Stimulated activated naive CD8-positive, alpha-beta T cell treated with anti-CD3 and anti-CD28 coated beads, Interleukin-15, Interleukin-2, amounts not matched to agents 100 ng/mL and 50 ng/mL, for 24 hours (primary cell): ENCODE results near the gene SCYGR3.
"Not testable (repeated sequence)": the region's sequence is repeated elsewhere in the genome, so short reads cannot be mapped to it uniquely, and the experiment has no call there.

ENCODE experiments used
- H3K27ac Mint-ChIP-seq: one replicate; pipeline ENCODE4 v1.8.0; 2021; ENCODE audit warnings: mild to moderate bottlenecking, mixed read lengths
- H3K27me3 Mint-ChIP-seq: one replicate; pipeline ENCODE4 v1.8.0; 2021; ENCODE audit warnings: mixed read lengths
- H3K36me3 Mint-ChIP-seq: one replicate; pipeline ENCODE4 v1.8.0; 2021; ENCODE audit warnings: low read depth, mixed read lengths
- H3K4me1 Mint-ChIP-seq: one replicate; pipeline ENCODE4 v1.8.0; 2021; ENCODE audit warnings: low read depth, mixed read lengths
- H3K4me3 Mint-ChIP-seq: one replicate; pipeline ENCODE4 v1.8.0; 2021; ENCODE audit warnings: mild to moderate bottlenecking, mixed read lengths
- H3K9me3 Mint-ChIP-seq: one replicate; pipeline ENCODE4 v1.8.0; 2021; ENCODE audit warnings: mixed read lengths

Gene SCYGR3

DNA sequence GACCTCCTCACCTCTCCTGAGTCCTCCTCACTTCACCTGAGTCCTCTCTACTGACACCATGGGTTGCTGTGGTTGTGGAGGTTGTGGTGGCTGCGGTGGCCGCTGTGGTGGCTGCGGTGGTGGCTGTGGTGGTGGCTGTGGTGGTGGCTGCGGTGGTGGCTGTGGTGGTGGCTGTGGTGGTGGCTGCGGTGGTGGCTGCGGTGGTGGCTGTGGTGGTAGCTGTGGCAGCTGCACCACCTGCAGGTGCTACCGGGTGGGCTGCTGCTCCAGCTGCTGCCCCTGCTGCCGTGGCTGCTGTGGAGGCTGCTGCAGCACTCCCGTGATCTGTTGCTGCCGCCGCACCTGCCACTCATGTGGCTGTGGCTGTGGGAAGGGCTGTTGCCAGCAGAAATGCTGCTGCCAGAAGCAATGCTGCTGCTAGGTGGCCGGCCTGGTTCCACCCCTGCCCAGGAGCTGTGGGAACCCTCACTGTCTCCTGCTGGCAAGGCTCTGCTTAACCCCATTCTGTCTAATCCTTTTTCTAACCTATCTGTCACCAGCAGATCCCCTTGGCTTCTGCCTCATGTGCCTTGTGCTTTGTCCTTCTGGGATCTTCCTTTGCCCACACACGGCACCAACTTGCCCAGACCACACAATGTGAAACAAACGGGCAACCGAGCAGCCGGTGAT, 15.7 kb downstream of the SCYGR3 start, which contains the start of gene SCYGR2:
SCYGR2 (plus strand) TSS at position 59 of the 669 bp plus-strand sequence; CDS start at position 59, 0 bp downstream.
- H3K4me1 Mint-ChIP-seq, H3K27ac Mint-ChIP-seq, H3K4me3 Mint-ChIP-seq, H3K9me3 Mint-ChIP-seq, H3K36me3 Mint-ChIP-seq: not testable (repeated sequence)
- H3K27me3 Mint-ChIP-seq, result peaks cover 36% of the 10 kb centered on the region

DNA sequence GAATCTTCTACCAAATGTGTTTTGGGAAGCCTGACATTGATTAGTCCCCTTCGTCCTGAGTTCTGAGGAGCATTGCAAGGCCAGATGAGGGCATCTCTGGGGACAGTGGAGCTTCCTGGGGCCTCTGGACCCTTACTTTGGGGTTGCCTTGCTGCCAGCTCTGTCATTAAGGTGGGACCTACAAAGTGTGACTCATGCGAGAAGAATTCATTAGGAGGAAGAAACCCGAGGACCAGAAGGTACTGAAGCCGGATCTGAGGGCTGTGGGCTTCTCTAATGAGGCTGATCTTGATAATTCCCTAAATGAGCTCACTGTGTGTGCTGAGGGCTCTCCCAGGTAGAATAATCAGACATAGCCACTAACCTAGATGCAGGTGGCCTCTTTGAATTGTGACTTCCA, 16.6 kb downstream of the SCYGR3 start:
- Mint-ChIP-seq H3K36me3 (no peaks in the 10 kb centered on the region), H3K4me1 (no peaks in the 10 kb centered on the region), H3K27me3 (peaks cover 46% of the 10 kb centered on the region), H3K4me3 (no peak overlapping the region), H3K9me3 (no peaks in the 10 kb centered on the region), H3K27ac (no peak overlapping the region)

DNA sequence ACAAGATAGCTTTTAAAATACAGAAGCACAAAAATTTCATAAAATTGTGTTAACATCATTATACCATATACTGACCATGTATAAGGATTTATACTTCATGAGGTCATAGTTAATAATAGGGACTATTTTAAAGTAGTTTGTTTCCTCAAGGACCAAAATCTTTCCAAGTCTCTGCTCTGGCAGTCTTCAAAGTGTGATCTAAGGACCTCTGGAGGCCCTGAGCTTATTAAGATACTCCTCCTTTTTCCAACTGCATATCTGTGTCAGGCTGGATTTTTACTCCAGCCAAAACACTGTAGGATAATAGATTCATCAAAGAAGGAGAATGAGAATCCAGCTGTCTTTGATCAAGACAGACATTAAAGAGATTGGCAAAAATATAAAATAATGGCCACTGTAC, 17.6 kb downstream of the SCYGR3 start:
- no peaks in the 10 kb centered on the region for H3K4me1 Mint-ChIP-seq
- H3K27me3 Mint-ChIP-seq, result peaks cover 48% of the 10 kb centered on the region
- H3K9me3 Mint-ChIP-seq, result no peaks in the 10 kb centered on the region
- no peaks in the 10 kb centered on the region for H3K36me3 Mint-ChIP-seq
- H3K4me3 Mint-ChIP-seq, result no peak overlapping the region
- H3K27ac Mint-ChIP-seq, result no peak overlapping the region

DNA sequence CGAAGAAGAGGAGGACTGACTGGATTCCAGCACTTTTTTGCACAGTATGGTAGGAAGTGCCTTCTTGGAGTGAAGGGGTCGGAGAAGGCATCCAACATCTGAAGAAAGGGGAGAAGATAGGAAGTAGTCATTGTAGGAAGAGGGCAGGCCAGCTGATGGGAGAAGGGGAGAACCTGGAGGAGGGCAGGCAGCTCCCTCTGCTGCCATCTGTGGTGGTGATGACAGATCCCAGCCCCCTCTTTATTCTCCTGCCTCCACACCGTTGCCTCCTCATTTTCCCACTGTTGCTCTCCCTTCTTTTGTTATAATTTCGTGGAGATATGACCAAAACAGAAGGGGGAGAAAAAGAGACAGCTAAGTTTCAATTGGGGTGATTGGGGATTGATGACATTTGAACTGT, 18.8 kb downstream of the SCYGR3 start:
- Mint-ChIP-seq H3K4me1 (no peaks in the 10 kb centered on the region), H3K27ac (no peak overlapping the region), H3K9me3 (no peaks in the 10 kb centered on the region), H3K36me3 (no peaks in the 10 kb centered on the region), H3K4me3 (no peak overlapping the region), H3K27me3 (peaks cover 44% of the 10 kb centered on the region)

DNA sequence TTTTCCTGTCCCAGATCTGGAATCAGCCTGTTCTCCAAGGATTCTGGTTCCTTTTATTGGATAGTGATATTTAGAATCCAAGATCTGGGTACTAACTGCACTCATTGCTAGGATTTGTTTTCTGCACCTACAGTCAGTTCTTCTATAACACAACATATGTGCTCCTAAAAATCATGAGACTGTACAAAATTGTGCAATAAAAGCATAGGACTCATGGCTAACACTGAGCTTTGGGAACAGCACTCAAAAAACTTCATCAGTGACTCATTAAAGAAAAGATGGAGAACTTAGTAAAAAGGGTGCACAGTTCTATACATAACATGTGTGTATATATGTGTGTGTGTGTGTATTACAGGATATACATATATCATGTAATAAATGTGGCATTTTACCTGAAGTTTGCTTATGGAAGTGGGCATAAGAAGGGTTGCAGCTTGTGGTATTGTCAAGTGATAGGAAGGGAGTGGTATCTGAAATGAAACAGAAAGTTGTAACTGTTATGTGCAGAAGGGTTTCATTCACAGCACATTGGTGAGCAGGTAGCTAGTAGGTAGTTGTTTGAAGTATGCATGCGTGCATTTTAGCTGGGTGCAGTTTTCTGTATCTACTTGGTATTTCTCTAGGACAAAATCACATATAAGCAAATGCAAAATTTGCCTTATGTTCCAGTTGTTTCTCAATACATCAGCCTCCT, 21.8 kb downstream of the SCYGR3 start:
- Mint-ChIP-seq H3K4me3 (no peak overlapping the region), H3K27ac (no peak overlapping the region), H3K9me3 (no peaks in the 10 kb centered on the region), H3K36me3 (no peaks in the 10 kb centered on the region), H3K27me3 (peaks cover 49% of the 10 kb centered on the region), H3K4me1 (no peaks in the 10 kb centered on the region)

DNA sequence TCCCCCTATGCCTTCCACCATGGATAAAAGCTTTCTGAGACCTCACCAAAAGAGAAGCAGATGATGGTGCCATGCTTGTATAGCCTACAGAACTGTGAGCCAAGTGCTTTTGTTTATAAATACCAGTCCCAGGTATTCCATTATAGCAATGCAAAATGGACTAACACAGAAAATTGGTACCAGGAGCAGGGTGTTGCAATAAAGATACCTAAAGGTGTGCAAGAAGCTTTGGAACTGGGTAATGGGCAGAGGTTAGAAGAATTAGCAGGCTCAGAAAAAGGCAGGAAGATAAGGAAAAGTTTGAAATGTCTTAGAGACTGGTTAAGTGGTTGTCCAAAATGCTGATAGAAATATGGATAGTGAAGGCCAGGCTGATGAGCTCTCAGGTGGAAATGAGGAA, 32.3 kb downstream of the SCYGR3 start:
- H3K9me3 Mint-ChIP-seq, result peaks cover 10% of the 10 kb centered on the region
- H3K36me3 Mint-ChIP-seq, result peaks cover 5% of the 10 kb centered on the region
- H3K27ac Mint-ChIP-seq, result no peak overlapping the region
- H3K27me3 Mint-ChIP-seq, result peaks cover 48% of the 10 kb centered on the region
- H3K4me3 Mint-ChIP-seq, result no peak overlapping the region
- no peaks in the 10 kb centered on the region for H3K4me1 Mint-ChIP-seq

DNA sequence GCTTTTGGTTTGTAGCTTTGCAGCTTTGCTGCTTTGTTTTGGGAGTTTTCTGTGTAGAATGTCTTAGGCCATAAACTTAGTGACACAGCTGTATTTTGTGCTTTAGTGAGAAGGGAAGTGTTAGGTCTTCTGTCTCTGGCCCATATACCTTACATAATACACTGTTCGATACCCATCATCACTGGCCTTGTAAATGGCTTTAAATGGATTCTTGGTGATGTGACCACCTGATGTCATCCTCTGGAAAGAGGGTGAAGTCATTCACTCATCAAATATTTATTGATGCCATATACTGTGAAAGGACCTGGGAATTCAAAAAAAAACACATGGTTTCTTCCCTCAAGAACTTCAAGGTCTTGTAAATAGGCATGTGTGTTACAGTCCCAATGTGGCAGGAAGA, 34.8 kb downstream of the SCYGR3 start:
- Mint-ChIP-seq H3K4me3 (no peak overlapping the region), H3K9me3 (peaks cover 10% of the 10 kb centered on the region), H3K27ac (no peak overlapping the region), H3K27me3 (peaks cover 44% of the 10 kb centered on the region), H3K36me3 (peaks cover 5% of the 10 kb centered on the region), H3K4me1 (no peaks in the 10 kb centered on the region)

DNA sequence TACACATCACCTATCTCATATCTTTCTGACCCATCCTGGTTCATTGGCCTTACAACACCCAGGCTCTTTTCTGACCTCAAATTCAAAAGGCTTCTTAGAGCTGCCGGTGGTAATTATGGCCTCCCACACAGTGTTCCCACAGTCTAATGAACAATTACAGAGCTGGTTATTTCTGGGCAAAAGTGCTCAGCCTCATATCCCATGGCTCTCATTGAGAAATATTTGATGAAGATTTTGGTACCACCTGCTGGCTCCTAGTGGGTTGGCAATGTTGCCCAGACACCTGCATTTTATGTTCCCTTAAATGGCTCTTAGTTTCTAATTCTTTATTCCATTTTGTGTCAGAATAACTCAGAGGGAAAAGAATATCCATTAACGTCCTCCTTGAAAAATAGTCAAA, 36.0 kb downstream of the SCYGR3 start:
- peaks cover 10% of the 10 kb centered on the region for H3K9me3 Mint-ChIP-seq
- no peak overlapping the region for H3K4me3 Mint-ChIP-seq
- H3K27me3 Mint-ChIP-seq, result peaks cover 37% of the 10 kb centered on the region
- no peak overlapping the region for H3K27ac Mint-ChIP-seq
- no peaks in the 10 kb centered on the region for H3K4me1 Mint-ChIP-seq
- peaks cover 5% of the 10 kb centered on the region for H3K36me3 Mint-ChIP-seq

DNA sequence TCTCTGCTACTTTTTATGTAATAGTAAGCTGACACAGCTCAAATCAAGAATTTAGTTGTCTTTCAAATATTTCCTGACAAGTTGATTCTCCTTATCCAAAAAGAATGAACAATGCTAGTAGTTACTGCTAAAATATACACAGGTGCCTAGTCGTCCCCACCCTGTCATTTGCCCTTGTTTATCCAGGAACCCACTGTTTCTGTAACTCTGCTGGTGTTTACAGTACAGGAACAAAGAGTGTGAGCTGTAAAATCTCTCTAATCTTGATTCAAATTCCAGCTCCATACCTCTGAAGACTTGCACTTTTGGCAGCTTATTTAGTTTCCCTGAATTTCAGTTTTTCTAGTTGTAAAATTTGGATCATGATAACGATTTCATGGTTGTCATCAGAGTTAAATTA, 37.1 kb downstream of the SCYGR3 start:
- Mint-ChIP-seq H3K27me3 (peaks cover 32% of the 10 kb centered on the region), H3K4me3 (no peak overlapping the region), H3K9me3 (peaks cover 6% of the 10 kb centered on the region), H3K4me1 (no peaks in the 10 kb centered on the region), H3K27ac (no peak overlapping the region), H3K36me3 (peaks cover 3% of the 10 kb centered on the region)

DNA sequence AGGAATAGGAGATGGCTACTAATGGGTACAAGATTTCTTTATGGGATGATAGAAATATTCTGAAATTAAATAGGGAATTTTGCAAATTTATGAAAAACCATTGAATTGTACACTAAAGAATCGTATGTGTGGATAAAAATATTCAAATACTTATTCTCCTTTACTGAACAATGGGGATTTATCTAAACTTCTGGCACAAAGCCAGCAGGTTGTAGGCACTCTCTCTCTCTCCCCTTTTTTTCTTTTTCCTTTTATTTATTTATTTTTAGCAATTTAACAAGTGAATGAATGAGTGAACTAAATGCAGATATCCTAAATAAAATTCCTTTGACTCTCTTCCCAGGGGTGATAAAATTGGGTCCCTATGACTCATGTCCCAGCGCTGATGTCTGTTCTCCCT, 37.8 kb downstream of the SCYGR3 start:
- peaks cover 25% of the 10 kb centered on the region for H3K27me3 Mint-ChIP-seq
- no peaks in the 10 kb centered on the region for H3K4me1 Mint-ChIP-seq
- no peaks in the 10 kb centered on the region for H3K36me3 Mint-ChIP-seq
- H3K4me3 Mint-ChIP-seq, result no peak overlapping the region
- no peak overlapping the region for H3K27ac Mint-ChIP-seq
- H3K9me3 Mint-ChIP-seq, result no peaks in the 10 kb centered on the region

DNA sequence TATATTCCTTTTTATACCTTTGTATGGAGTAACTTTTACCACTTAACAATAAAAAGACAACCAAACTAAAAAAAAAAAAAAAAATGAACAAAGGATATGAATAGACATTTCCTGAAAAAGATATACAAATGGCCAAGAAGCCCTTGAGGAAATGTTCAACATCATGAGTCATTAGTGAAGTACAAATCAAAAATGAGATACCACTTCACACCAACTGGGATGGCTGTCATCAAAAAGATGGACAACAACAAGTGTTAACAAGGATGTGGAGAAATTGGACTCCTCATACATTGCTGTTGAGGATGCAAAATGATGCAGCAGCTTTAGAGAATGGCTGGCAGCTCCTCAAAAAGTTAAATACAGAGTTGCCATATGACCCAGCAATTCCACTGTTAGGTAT, 38.5 kb downstream of the SCYGR3 start:
- H3K36me3 Mint-ChIP-seq, result no peaks in the 10 kb centered on the region
- no peaks in the 10 kb centered on the region for H3K4me1 Mint-ChIP-seq
- no peak overlapping the region for H3K4me3 Mint-ChIP-seq
- H3K27me3 Mint-ChIP-seq, result peaks cover 21% of the 10 kb centered on the region
- H3K9me3 Mint-ChIP-seq, result no peaks in the 10 kb centered on the region
- no peak overlapping the region for H3K27ac Mint-ChIP-seq

DNA sequence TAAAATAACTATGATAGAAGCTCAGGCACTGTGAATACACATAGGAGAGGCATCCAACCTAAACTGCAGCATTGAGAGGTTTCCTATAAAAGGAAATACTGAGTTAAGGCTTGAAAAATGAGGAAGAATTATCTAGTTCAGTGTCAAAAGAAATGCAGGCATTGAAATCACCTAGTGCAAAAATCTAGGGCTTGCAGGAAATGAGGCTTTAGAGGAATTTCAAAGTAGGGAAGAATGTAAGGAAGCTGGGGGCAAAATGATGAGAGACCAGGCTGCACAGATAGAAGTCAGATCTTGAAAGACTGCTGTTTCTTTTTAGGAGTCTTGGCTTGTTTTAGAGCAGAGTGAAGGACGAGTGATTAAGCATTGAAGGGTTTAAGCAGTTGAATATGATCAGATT, 44.0 kb downstream of the SCYGR3 start:
- Mint-ChIP-seq H3K4me1 (no peaks in the 10 kb centered on the region), H3K27me3 (no peaks in the 10 kb centered on the region), H3K9me3 (no peaks in the 10 kb centered on the region), H3K27ac (no peak overlapping the region), H3K36me3 (peaks cover 4% of the 10 kb centered on the region), H3K4me3 (no peak overlapping the region)

DNA sequence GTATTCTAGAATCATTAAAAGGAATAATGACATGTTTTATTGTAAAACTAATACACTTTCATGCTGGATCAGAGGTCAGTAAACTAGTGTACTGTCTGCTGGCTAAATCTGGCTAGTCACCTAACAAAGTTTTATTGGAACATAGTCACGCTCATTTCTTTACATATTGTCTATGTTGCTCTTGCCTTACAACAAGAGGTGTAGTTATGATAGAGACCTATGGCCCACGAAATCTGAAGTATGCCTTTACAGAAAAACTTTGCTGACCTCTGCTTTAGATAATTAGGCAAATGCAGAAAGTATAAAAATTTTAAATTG, 45.8 kb downstream of the SCYGR3 start:
- Mint-ChIP-seq H3K27ac (no peak overlapping the region), H3K4me1 (no peaks in the 10 kb centered on the region), H3K9me3 (no peaks in the 10 kb centered on the region), H3K27me3 (no peaks in the 10 kb centered on the region), H3K36me3 (peaks cover 10% of the 10 kb centered on the region), H3K4me3 (no peak overlapping the region)

DNA sequence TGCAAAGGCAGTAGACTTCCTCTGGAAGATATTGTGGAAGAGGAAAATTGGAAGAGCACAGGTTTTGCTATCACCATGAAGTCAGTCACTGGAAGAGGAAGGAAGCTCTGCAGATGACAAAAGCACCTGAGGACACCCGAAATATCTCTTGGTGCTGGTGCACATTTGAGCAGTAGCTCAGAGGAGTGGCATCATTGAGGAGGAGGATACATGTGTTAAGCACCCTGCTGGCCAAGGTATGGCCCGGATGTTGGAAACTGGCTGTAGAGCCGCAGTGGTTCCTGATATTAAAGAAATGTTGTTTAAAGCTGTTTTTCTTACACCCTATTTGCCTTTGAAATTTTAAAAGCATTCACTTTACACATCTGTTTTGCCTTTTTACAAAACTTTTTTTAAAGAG, 48.6 kb downstream of the SCYGR3 start:
- Mint-ChIP-seq H3K27me3 (no peaks in the 10 kb centered on the region), H3K4me3 (no peak overlapping the region), H3K27ac (no peak overlapping the region), H3K4me1 (no peaks in the 10 kb centered on the region), H3K9me3 (no peaks in the 10 kb centered on the region), H3K36me3 (peaks cover 28% of the 10 kb centered on the region)

DNA sequence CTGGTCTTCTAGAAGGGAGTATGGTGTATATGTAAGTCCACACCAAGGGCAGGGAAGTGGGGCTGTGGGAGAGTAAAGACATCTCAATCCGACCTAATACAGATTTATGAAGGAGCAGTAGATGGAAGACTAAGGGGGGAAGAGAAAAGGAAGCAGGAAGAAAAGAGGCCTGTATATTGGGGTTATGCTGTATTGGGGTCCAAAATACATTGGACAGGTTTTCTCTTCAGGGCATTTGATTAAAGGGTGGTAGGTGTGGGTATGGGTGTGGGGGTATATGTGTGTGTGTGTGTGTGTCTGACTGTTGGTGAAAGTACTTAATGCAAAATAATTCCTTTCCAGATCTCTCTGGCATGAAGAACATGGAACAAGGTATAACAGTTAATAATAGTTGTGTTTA, 49.6 kb downstream of the SCYGR3 start:
- no peaks in the 10 kb centered on the region for H3K4me1 Mint-ChIP-seq
- H3K4me3 Mint-ChIP-seq, result no peak overlapping the region
- H3K27me3 Mint-ChIP-seq, result no peaks in the 10 kb centered on the region
- no peak overlapping the region for H3K27ac Mint-ChIP-seq
- no peaks in the 10 kb centered on the region for H3K9me3 Mint-ChIP-seq
- peaks cover 35% of the 10 kb centered on the region for H3K36me3 Mint-ChIP-seq
